Measurements from ENCODE around the gene FBXW4. TPM values are rescaled to one million over a fixed set of nuclear protein-coding genes. Genes with fewer than 3 reads are reported as not detected.

Gene FBXW4
- polyA plus RNA-seq, 1 donor from 2014 or later: 7.7 TPM

DNA sequence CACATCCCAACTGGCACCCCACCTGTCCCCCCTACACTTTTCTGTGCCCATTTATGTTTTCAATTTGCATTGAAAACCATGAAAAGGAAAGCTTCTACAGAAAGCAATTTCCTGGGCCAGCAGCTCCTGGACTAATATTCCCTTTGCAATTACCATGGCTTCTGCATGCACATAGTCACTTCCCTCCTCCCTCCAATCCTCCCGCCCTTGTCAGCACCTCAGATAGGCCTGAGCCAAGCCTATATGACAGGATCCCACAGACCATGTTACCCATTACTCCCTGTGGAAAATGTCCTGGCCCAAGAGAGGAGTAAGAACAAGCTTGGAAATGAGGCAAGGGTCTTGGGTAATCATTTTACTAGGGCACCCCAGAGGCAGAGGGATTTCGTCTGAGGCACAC, 38.1 kb downstream of the FBXW4 start:
- no peak for TF ChIP-seq SMC3 (conservative IDR thresholded peaks at IDR 0.05; ENCODE audit: poor library complexity)
- TF ChIP-seq EP300 (conservative IDR thresholded peaks at IDR 0.05; ENCODE audit: poor library complexity, severe bottlenecking): no peak
- no peak for TF ChIP-seq MXI1 (conservative IDR thresholded peaks at IDR 0.05; ENCODE audit: poor library complexity, severe bottlenecking)
- no peak for TF ChIP-seq POLR2AphosphoS5 (IDR thresholded peaks at IDR 0.05)
- TF ChIP-seq, protein P1, sequence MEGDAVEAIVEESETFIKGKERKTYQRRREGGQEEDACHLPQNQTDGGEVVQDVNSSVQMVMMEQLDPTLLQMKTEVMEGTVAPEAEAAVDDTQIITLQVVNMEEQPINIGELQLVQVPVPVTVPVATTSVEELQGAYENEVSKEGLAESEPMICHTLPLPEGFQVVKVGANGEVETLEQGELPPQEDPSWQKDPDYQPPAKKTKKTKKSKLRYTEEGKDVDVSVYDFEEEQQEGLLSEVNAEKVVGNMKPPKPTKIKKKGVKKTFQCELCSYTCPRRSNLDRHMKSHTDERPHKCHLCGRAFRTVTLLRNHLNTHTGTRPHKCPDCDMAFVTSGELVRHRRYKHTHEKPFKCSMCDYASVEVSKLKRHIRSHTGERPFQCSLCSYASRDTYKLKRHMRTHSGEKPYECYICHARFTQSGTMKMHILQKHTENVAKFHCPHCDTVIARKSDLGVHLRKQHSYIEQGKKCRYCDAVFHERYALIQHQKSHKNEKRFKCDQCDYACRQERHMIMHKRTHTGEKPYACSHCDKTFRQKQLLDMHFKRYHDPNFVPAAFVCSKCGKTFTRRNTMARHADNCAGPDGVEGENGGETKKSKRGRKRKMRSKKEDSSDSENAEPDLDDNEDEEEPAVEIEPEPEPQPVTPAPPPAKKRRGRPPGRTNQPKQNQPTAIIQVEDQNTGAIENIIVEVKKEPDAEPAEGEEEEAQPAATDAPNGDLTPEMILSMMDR (IDR thresholded peaks at IDR 0.05; ENCODE audit: poor library complexity, severe bottlenecking): no peak
- no peak for TF ChIP-seq EZH2 (IDR thresholded peaks at IDR 0.05; ENCODE audit: borderline replicate concordance, insufficient read depth, low read length, poor library complexity, severe bottlenecking)
- TF ChIP-seq TAF1 (IDR thresholded peaks at IDR 0.05; ENCODE audit: low read depth): no peak
- no peak for TF ChIP-seq RAD21 (conservative IDR thresholded peaks at IDR 0.05)
- TF ChIP-seq, protein P2, sequence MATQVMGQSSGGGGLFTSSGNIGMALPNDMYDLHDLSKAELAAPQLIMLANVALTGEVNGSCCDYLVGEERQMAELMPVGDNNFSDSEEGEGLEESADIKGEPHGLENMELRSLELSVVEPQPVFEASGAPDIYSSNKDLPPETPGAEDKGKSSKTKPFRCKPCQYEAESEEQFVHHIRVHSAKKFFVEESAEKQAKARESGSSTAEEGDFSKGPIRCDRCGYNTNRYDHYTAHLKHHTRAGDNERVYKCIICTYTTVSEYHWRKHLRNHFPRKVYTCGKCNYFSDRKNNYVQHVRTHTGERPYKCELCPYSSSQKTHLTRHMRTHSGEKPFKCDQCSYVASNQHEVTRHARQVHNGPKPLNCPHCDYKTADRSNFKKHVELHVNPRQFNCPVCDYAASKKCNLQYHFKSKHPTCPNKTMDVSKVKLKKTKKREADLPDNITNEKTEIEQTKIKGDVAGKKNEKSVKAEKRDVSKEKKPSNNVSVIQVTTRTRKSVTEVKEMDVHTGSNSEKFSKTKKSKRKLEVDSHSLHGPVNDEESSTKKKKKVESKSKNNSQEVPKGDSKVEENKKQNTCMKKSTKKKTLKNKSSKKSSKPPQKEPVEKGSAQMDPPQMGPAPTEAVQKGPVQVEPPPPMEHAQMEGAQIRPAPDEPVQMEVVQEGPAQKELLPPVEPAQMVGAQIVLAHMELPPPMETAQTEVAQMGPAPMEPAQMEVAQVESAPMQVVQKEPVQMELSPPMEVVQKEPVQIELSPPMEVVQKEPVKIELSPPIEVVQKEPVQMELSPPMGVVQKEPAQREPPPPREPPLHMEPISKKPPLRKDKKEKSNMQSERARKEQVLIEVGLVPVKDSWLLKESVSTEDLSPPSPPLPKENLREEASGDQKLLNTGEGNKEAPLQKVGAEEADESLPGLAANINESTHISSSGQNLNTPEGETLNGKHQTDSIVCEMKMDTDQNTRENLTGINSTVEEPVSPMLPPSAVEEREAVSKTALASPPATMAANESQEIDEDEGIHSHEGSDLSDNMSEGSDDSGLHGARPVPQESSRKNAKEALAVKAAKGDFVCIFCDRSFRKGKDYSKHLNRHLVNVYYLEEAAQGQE (IDR thresholded peaks at IDR 0.05; ENCODE audit: borderline replicate concordance): no peak

GRCh38 chr10:101655570-101655969, 39.4 kb downstream of the FBXW4 start:
- H3K9me2 ChIP-seq (ENCODE audit: insufficient read depth, low read length): no peaks in the 10 kb centered on the region
- no peak overlapping the region for H3K9ac ChIP-seq (ENCODE audit: low read length)
- H3K9me3 ChIP-seq (ENCODE audit: low read length): no peaks in the 10 kb centered on the region

More for the DNA sequence above, 38.1 kb downstream of the FBXW4 start:
- H3K9me2 ChIP-seq (ENCODE audit: insufficient read depth, low read length): no peaks in the 10 kb centered on the region
- H2AFZ ChIP-seq (ENCODE audit: low read depth, low read length): no peak overlapping the region
- H3K27me3 ChIP-seq (ENCODE audit: insufficient read depth, low read depth, low read length): no peaks in the 10 kb centered on the region
- no peak overlapping the region for H3K4me2 ChIP-seq (ENCODE audit: low read length)
- H4K20me1 ChIP-seq (ENCODE audit: insufficient read depth): no peaks in the 10 kb centered on the region
- H3K27ac ChIP-seq (ENCODE audit: low read length): no peak overlapping the region
- H3K9ac ChIP-seq (ENCODE audit: low read length): no peak overlapping the region
- H3K79me2 ChIP-seq (replicated peaks; ENCODE audit: insufficient read depth, low read length): no peaks in the 10 kb centered on the region
- no peaks in the 10 kb centered on the region for H3K9me3 ChIP-seq (ENCODE audit: low read length)
- H3K36me3 ChIP-seq (ENCODE audit: insufficient read depth, low read length): no peaks in the 10 kb centered on the region
- H3K4me3 ChIP-seq (ENCODE audit: low read length): no peak overlapping the region
- no peaks in the 10 kb centered on the region for H3F3A ChIP-seq (ENCODE audit: insufficient read depth, low read length, poor library complexity, severe bottlenecking)

More at GRCh38 chr10:101655570-101655969, 39.4 kb downstream of the FBXW4 start:
- no peak overlapping the region for H3K4me3 ChIP-seq (ENCODE audit: low read length)
- no peak overlapping the region for H3K4me2 ChIP-seq (ENCODE audit: low read length)
- H3K36me3 ChIP-seq (ENCODE audit: insufficient read depth, low read length): no peaks in the 10 kb centered on the region
- H4K20me1 ChIP-seq (ENCODE audit: insufficient read depth): no peaks in the 10 kb centered on the region
- H3F3A ChIP-seq (ENCODE audit: insufficient read depth, low read length, poor library complexity, severe bottlenecking): no peaks in the 10 kb centered on the region
- H3K27me3 ChIP-seq (ENCODE audit: insufficient read depth, low read depth, low read length): no peaks in the 10 kb centered on the region
- H2AFZ ChIP-seq (ENCODE audit: low read depth, low read length): no peak overlapping the region
- no peaks in the 10 kb centered on the region for H3K79me2 ChIP-seq (replicated peaks; ENCODE audit: insufficient read depth, low read length)
- TF ChIP-seq POLR2AphosphoS5 (IDR thresholded peaks at IDR 0.05) (no peak), SMC3 (conservative IDR thresholded peaks at IDR 0.05; ENCODE audit: poor library complexity) (no peak), RAD21 (conservative IDR thresholded peaks at IDR 0.05) (no peak), MXI1 (conservative IDR thresholded peaks at IDR 0.05; ENCODE audit: poor library complexity, severe bottlenecking) (no peak), TAF1 (IDR thresholded peaks at IDR 0.05; ENCODE audit: low read depth) (no peak), EP300 (conservative IDR thresholded peaks at IDR 0.05; ENCODE audit: poor library complexity, severe bottlenecking) (no peak), EZH2 (IDR thresholded peaks at IDR 0.05; ENCODE audit: borderline replicate concordance, insufficient read depth, low read length, poor library complexity, severe bottlenecking) (no peak)
- TF ChIP-seq, protein P1 (IDR thresholded peaks at IDR 0.05; ENCODE audit: poor library complexity, severe bottlenecking): no peak
- TF ChIP-seq, protein P2 (IDR thresholded peaks at IDR 0.05; ENCODE audit: borderline replicate concordance): no peak
- no peak overlapping the region for H3K27ac ChIP-seq (ENCODE audit: low read length)
